Measurements from ENCODE around the gene FBXW8.

Gene FBXW8

DNA sequence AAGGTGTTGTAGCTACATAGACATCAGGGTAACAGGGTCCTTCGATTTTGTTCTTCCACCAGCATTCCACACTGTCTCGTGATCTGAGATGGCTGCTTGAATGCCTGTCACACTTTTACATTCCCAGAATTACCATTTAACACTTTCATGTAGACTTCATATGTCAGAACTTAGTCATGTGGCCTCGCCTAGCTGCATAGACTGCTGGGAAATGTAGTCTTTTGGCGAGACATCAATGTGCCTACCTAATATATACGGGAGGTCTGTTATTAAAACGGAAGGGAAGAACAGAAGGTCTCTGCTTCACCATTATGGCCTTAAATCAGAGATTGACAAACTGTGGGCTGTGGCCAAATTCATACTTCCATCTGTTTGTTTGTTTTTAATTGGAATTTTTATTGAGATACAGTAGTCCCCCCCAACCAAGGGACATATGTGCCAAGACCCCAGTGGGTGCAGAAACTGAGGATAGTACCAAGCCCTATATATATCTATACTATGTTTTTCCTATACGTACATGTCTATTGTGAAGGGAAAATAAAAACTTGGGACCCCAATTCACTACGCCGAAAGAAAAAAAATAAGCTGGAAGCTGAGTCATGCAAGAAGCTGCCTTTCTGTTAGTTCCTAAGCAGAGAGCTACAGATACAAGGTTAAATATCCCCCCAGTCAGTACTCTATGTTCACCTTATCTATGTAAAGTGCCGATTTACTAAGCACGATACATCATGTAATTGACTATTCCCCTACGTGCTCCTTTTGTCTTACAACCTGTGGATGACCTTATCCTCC lies 18.2 kb upstream of the FBXW8 start:
- no peak overlapping the region for H3K27ac ChIP-seq
- TF ChIP-seq, protein P1, sequence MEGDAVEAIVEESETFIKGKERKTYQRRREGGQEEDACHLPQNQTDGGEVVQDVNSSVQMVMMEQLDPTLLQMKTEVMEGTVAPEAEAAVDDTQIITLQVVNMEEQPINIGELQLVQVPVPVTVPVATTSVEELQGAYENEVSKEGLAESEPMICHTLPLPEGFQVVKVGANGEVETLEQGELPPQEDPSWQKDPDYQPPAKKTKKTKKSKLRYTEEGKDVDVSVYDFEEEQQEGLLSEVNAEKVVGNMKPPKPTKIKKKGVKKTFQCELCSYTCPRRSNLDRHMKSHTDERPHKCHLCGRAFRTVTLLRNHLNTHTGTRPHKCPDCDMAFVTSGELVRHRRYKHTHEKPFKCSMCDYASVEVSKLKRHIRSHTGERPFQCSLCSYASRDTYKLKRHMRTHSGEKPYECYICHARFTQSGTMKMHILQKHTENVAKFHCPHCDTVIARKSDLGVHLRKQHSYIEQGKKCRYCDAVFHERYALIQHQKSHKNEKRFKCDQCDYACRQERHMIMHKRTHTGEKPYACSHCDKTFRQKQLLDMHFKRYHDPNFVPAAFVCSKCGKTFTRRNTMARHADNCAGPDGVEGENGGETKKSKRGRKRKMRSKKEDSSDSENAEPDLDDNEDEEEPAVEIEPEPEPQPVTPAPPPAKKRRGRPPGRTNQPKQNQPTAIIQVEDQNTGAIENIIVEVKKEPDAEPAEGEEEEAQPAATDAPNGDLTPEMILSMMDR (conservative IDR thresholded peaks at IDR 0.05; ENCODE audit: low read depth), result no peak
- ChIA-PET CTCF (interaction anchor here (1.0 kb wide), 2 partner anchors 12 to 24 kb away, joined by 3 read pairs; partner anchors contain the start of gene HRK), POLR2A (ENCODE audit: low non-redundant PET) (no interaction called here)
- no peak for DNase-seq (ENCODE audit: low spot score)

DNA sequence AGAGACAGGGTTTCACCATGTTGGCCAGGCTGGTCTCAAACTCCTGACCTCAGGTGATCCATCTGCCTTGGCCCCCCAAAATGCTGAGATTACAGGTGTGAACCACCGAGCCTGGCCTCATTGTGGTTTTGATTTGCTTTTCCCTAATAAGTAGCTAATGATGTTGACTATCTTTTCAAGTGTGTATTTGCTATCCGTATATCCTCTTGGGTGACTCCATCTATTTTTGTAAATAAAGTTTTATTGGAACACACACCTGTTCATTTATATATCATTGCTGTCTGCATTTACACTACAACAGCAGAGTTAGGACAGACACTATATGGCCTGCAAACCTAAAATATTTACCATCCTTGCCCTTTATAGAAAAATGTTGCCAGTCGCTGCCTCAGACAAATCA lies 15.8 kb upstream of the FBXW8 start:
- DNase-seq (ENCODE audit: low spot score), result no peak
- ChIA-PET POLR2A (ENCODE audit: low non-redundant PET) (no interaction called here), CTCF (no interaction called here)
- H3K27ac ChIP-seq, result no peak overlapping the region
- TF ChIP-seq, protein P1 (conservative IDR thresholded peaks at IDR 0.05; ENCODE audit: low read depth), result no peak

DNA sequence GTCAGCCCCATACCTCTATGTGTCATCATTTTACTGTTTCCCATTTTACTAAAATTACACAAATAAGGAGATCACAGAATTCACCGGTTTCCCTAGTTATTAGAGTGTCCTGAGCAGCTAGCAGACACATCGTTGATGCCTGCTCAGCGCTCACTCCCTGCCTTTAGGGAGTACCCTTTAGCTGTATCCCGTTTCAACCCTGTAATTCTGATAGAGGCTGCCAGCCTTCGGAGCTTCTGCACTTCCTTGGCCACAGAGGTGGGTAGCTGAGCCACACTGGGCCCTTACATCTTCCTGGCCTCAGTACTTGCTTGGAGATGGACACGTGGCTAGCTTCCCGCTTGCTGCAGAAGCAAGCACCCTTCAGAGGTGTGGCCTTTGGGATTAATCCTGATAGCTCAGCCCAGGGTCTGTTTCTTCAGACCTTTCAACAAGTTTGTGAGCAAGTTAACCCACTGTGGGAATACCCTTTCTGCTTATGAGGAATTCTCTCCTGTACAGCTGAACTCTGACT lies 14.3 kb upstream of the FBXW8 start:
- ChIA-PET CTCF (interaction anchor here (0.5 to 0.6 kb wide), 2 partner anchors 20 to 57 kb away, joined by 3 to 7 read pairs; no protein-coding TSS in a partner anchor), POLR2A (ENCODE audit: low non-redundant PET) (no interaction called here)
- no peak for DNase-seq (ENCODE audit: low spot score)
- TF ChIP-seq, protein P1 (conservative IDR thresholded peaks at IDR 0.05; ENCODE audit: low read depth), result no peak
- H3K27ac ChIP-seq, result no peak overlapping the region

DNA sequence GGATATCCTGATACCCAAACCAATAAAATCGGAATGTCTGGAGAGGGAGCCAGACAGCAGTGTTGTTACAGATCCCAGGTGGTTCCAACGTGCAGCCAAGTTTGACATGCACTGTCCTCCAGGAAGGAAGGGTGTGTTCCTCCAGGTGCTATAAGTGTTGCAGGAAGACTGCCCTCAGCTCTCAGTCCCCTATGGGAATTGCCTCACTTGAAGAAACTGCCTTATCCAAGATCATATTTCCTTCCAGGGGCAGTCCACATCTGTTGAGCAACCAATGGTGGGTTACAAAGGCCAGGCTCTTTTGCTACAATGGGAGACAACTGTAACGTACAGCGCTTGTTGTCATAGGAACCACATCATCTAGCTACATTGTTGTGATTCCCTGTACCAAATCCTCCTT lies 13.3 kb upstream of the FBXW8 start:
- ChIA-PET POLR2A (ENCODE audit: low non-redundant PET) (no interaction called here), CTCF (interaction anchor here (0.6 kb wide), 1 partner anchor 323 kb away, joined by 6 read pairs; no protein-coding TSS in a partner anchor)
- TF ChIP-seq, protein P1 (conservative IDR thresholded peaks at IDR 0.05; ENCODE audit: low read depth), result no peak
- no peak overlapping the region for H3K27ac ChIP-seq
- no peak for DNase-seq (ENCODE audit: low spot score)

DNA sequence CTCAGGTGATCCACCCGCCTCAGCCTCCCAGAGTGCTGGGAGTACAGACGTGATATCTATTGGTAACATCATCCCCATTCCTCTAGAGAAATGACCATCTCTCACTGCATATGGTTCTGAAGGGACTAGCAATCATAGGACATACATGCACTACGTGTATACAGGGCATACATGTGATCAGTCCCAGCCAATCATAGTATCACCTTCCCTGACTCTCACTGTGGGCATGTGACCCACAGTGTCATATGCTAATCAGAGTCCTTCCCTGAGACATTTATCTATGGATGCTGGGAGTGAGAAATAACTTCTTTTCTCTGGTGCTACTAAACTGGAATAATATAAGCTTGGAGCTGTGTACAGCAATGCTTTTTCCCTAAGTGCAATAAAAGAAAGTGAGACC lies 12.1 kb upstream of the FBXW8 start:
- ChIA-PET POLR2A (ENCODE audit: low non-redundant PET) (no interaction called here), CTCF (interaction anchor here (0.9 kb wide), 1 partner anchor 33 kb away, joined by 3 read pairs; no protein-coding TSS in a partner anchor)
- DNase-seq (ENCODE audit: low spot score), result no peak
- TF ChIP-seq, protein P1 (conservative IDR thresholded peaks at IDR 0.05; ENCODE audit: low read depth), result no peak
- H3K27ac ChIP-seq, result no peak overlapping the region

DNA sequence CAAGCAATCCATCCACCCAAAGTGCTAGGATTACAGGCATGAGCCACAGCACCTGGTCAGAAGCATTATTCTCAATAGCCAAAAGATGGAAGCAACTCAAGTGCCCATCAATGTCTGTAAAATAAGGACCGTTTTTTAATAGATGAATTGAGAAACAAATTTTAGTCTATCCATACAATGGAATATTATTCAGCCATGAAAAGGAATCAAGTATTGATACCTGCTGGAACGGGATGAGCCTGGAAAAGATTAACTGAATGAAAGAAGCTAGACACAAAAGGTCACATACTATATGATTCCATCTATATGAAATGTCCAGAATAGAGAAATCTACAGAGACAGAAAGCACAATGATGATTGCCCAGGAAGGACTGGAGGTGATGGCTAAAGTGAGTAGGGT lies 9.1 kb upstream of the FBXW8 start:
- POLR2A ChIA-PET (ENCODE audit: low non-redundant PET), result no interaction called here
- CTCF ChIA-PET, result no interaction called here

More for the DNA sequence above, 9.1 kb upstream of the FBXW8 start:
- TF ChIP-seq, protein P1 (conservative IDR thresholded peaks at IDR 0.05; ENCODE audit: low read depth), result no peak
- DNase-seq (ENCODE audit: low spot score), result no peak
- no peak overlapping the region for H3K27ac ChIP-seq

Measured in RWPE1 (cell line).